T-cell (primary cell): ENCODE measurements around the gene ELMO1. TPM values are rescaled to one million over a fixed set of nuclear protein-coding genes. Genes with fewer than 3 reads are reported as not detected.

Source experiments
- ATAC-seq, 4 experiments: fragments of 200-7000 bp in 3 of 4; fragments of 150-1000 bp in 1 of 4; cut with Tn5 transposase; replicated peaks in 1 of 4; 1 replicate in 3 of 4; 2 replicates in 1 of 4; pipeline ENCODE4 v1.10.0; 2021; ENCODE audit warnings: moderate library complexity in 3 of 4, mild to moderate bottlenecking in 2 of 4, moderate number of reproducible peaks in 1 of 4
- CTCF ChIA-PET, 2 donors: fragments of 300-600 bp; sonication (Branson Sonifier 250); formaldehyde crosslinking; loops; one replicate each; lab custom pipeline; 2022; ENCODE audit warnings: antibody characterized with exemption in 2 of 2; lab: Charles Lee
- POLR2A ChIA-PET, 2 donors: fragments of 300-600 bp; sonication (Branson Sonifier 250); formaldehyde crosslinking; loops; one replicate each; lab custom pipeline; 2022; ENCODE audit warnings: antibody characterized with exemption in 2 of 2; lab: Charles Lee
- DNase-seq, 35 experiments: peaks; one replicate each; pipeline versions ENCODE4 v3.0.0 to v3.0.0-alpha.2; 2013 to 2023
- H3K27ac ChIP-seq: one replicate; pipeline ENCODE4 v1.5.1; 2013; ENCODE audit warnings: low read length
- H3K27me3 ChIP-seq, 2 experiments: replicated peaks in 1 of 2; 1 replicate in 1 of 2; 2 replicates in 1 of 2; pipeline versions ENCODE4 v1.6.1 to v1.7.0; 2013; ENCODE audit warnings: low read length in 1 of 2, mixed read lengths in 1 of 2; ENCODE audit not compliant: control insufficient read depth in 2 of 2, insufficient read depth in 2 of 2; ENCODE audit errors: extremely low read depth in 1 of 2
- H3K36me3 ChIP-seq, 2 donors: 1 replicate in 1 of 2; 2 replicates in 1 of 2; pipeline versions ENCODE4 v1.6.1 to v1.7.0; 2013; ENCODE audit warnings: low read length in 1 of 2; ENCODE audit not compliant: control insufficient read depth in 2 of 2, insufficient read depth in 1 of 2; ENCODE audit errors: extremely low read depth in 1 of 2
- H3K4me1 ChIP-seq, 2 experiments: 1 replicate in 1 of 2; 2 replicates in 1 of 2; pipeline versions ENCODE4 v1.6.1 to v1.7.0; 2013; ENCODE audit warnings: low read length in 2 of 2, mixed read lengths in 1 of 2; ENCODE audit not compliant: insufficient read depth in 2 of 2, control insufficient read depth in 1 of 2; ENCODE audit errors: extremely low read depth in 1 of 2
- H3K4me3 ChIP-seq, 2 donors: 1 replicate in 1 of 2; 2 replicates in 1 of 2; pipeline versions ENCODE4 v1.5.1 to v1.7.0; 2013; ENCODE audit warnings: mild to moderate bottlenecking in 2 of 2, low read length in 1 of 2, moderate library complexity in 1 of 2; ENCODE audit not compliant: control insufficient read depth in 1 of 2; ENCODE audit errors: extremely low read depth in 1 of 2
- H3K9me3 ChIP-seq: 2 replicates; pipeline ENCODE4 v1.7.0; 2013
- H3K27ac Mint-ChIP-seq, 2 donors: one replicate each; pipeline ENCODE4 v1.8.0; 2020 to 2021; ENCODE audit warnings: mild to moderate bottlenecking in 2 of 2, mixed read lengths in 2 of 2
- H3K27me3 Mint-ChIP-seq, 2 donors: one replicate each; pipeline ENCODE4 v1.8.0; 2021 to 2022; ENCODE audit warnings: mixed read lengths in 2 of 2
- H3K36me3 Mint-ChIP-seq: one replicate; pipeline ENCODE4 v1.8.0; 2021; ENCODE audit warnings: mixed read lengths
- H3K4me1 Mint-ChIP-seq, 3 donors: one replicate each; pipeline ENCODE4 v1.8.0; 2020 to 2022; ENCODE audit warnings: mixed read lengths in 3 of 3, mild to moderate bottlenecking in 1 of 3
- H3K4me3 Mint-ChIP-seq, 3 donors: one replicate each; pipeline ENCODE4 v1.8.0; 2020 to 2022; ENCODE audit warnings: mild to moderate bottlenecking in 3 of 3, mixed read lengths in 3 of 3, moderate library complexity in 3 of 3
- H3K9me3 Mint-ChIP-seq, 3 donors: one replicate each; pipeline ENCODE4 v1.8.0; 2020 to 2022; ENCODE audit warnings: mixed read lengths in 3 of 3
- WGBS: methylation state at CpG from one replicate; pipeline ENCODE4 v1.1.5; 2013; ENCODE audit warnings: missing lambda C conversion rate; ENCODE audit not compliant: insufficient coverage; 5-methylcytosine and 5-hydroxymethylcytosine counted together
- total RNA-seq, 35 experiments: library from RNA in 6 of 35; stranded (reverse) in 6 of 35; fragments of 120-200 nt in 1 of 35; gene quantifications; one replicate each; pipeline versions ENCODE4 v1.2.1 to v1.2.4 and lab custom pipeline; 2013 to 2026

Gene ELMO1
- total RNA-seq, 5 donors from 2014 or later (not counting 1 experiment from before 2014, with no cell fraction given) = 101 to 149 (median 113) TPM

GRCh38 chr7:37476428-37476827, 27.8 kb upstream of the ELMO1 start:
- no peaks in the 10 kb centered on the region for H3K36me3 Mint-ChIP-seq
- no peaks in the 10 kb centered on the region for H3K4me1 ChIP-seq
- ChIA-PET CTCF (interaction anchor here in 1 of 2 donors (1.2 kb wide), 1 partner anchor 19 kb away, joined by 6 read pairs; no protein-coding TSS in a partner anchor), POLR2A (interaction anchor here in 1 of 2 donors (0.7 kb wide), 1 partner anchor 1033 kb away, joined by 3 read pairs; no protein-coding TSS in a partner anchor)
- H3K27me3 Mint-ChIP-seq = peaks cover 19% of the 10 kb centered on the region in 2 donors
- DNase-seq (no peak), ATAC-seq (no peak)
- H3K4me3 Mint-ChIP-seq = no peak overlapping the region
- H3K27ac ChIP-seq = no peak overlapping the region
- no peak overlapping the region for H3K4me3 ChIP-seq
- peaks cover 2 to 5% (median 4%) of the 10 kb centered on the region in 3 donors for H3K9me3 Mint-ChIP-seq
- H3K36me3 ChIP-seq = no peaks in the 10 kb centered on the region
- H3K4me1 Mint-ChIP-seq = no peaks in the 10 kb centered on the region
- no peak overlapping the region for H3K27ac Mint-ChIP-seq
- 80% methylated on average over 1 of the region's 1 CpG for WGBS
- H3K27me3 ChIP-seq = peaks cover 0 to 6% of the 10 kb centered on the region in 2 experiments
- no peaks in the 10 kb centered on the region for H3K9me3 ChIP-seq

- Histone ChIP-seq H3K27me3 (peaks cover 0 to 2% of the 10 kb centered on the region in 2 experiments), H3K36me3 (no peaks in the 10 kb centered on the region), H3K27ac (no peak overlapping the region), H3K4me3 (no peak overlapping the region), H3K9me3 (no peaks in the 10 kb centered on the region), H3K4me1 (no peaks in the 10 kb centered on the region)
- ATAC-seq (no peak), DNase-seq (no peak)
- H3K4me3 Mint-ChIP-seq = no peak overlapping the region
- WGBS = no CpG with 5 or more reads among the region's 4 CpGs
- no peak overlapping the region for H3K27ac Mint-ChIP-seq
- POLR2A ChIA-PET = interaction anchor here in 1 of 2 donors (0.5 kb wide), 1 partner anchor 812 kb away, joined by 3 read pairs; no protein-coding TSS in a partner anchor
- H3K27me3 Mint-ChIP-seq = peaks cover 12 to 17% of the 10 kb centered on the region in 2 donors
- H3K4me1 Mint-ChIP-seq = no peaks in the 10 kb centered on the region
- peaks cover 2 to 5% (median 4%) of the 10 kb centered on the region in 3 donors for H3K9me3 Mint-ChIP-seq
- CTCF ChIA-PET = interaction anchor here in 1 of 2 donors (1.2 kb wide), 1 partner anchor 19 kb away, joined by 6 read pairs; no protein-coding TSS in a partner anchor
- H3K36me3 Mint-ChIP-seq = no peaks in the 10 kb centered on the region
Measured at GRCh38 chr7:37475646-37476045, 27.0 kb upstream of the ELMO1 start.

- Histone ChIP-seq H3K36me3 (no peaks in the 10 kb centered on the region), H3K27me3 (no peaks in the 10 kb centered on the region), H3K4me1 (no peaks in the 10 kb centered on the region), H3K4me3 (no peak overlapping the region), H3K9me3 (no peaks in the 10 kb centered on the region), H3K27ac (no peak overlapping the region)
- no peaks in the 10 kb centered on the region for H3K4me1 Mint-ChIP-seq
- peaks cover 0 to 4% (median 0%) of the 10 kb centered on the region in 3 donors for H3K9me3 Mint-ChIP-seq
- H3K4me3 Mint-ChIP-seq = no peak overlapping the region
- ChIA-PET POLR2A (no interaction called here), CTCF (no interaction called here)
- H3K36me3 Mint-ChIP-seq = no peaks in the 10 kb centered on the region
- peaks cover 7 to 16% of the 10 kb centered on the region in 2 donors for H3K27me3 Mint-ChIP-seq
- ATAC-seq (no peak), DNase-seq (no peak)
- 90% methylated on average over 2 of the region's 7 CpGs for WGBS
- H3K27ac Mint-ChIP-seq = no peak overlapping the region
Measured at GRCh38 chr7:37471619-37472018, 23.0 kb upstream of the ELMO1 start.

GRCh38 chr7:37467002-37467401, 18.3 kb upstream of the ELMO1 start:
- ATAC-seq (no peak), DNase-seq (no peak)
- H3K4me1 Mint-ChIP-seq = no peaks in the 10 kb centered on the region
- Histone ChIP-seq H3K4me1 (no peaks in the 10 kb centered on the region), H3K9me3 (no peaks in the 10 kb centered on the region), H3K27ac (no peak overlapping the region), H3K27me3 (no peaks in the 10 kb centered on the region), H3K36me3 (no peaks in the 10 kb centered on the region), H3K4me3 (no peak overlapping the region)
- ChIA-PET POLR2A (interaction anchor here in 1 of 2 donors (0.7 kb wide), 1 partner anchor 1316 kb away, joined by 3 read pairs; no protein-coding TSS in a partner anchor), CTCF (no interaction called here)
- no peak overlapping the region for H3K27ac Mint-ChIP-seq
- H3K36me3 Mint-ChIP-seq = no peaks in the 10 kb centered on the region
- H3K27me3 Mint-ChIP-seq = peaks cover 3 to 13% of the 10 kb centered on the region in 2 donors
- H3K9me3 Mint-ChIP-seq = peaks cover 0 to 4% (median 0%) of the 10 kb centered on the region in 3 donors
- H3K4me3 Mint-ChIP-seq = no peak overlapping the region
- WGBS = 32% methylated on average over 3 of the region's 3 CpGs

- ATAC-seq = no peak
- Histone ChIP-seq H3K36me3 (no peaks in the 10 kb centered on the region), H3K4me1 (no peaks in the 10 kb centered on the region), H3K27ac (no peak overlapping the region), H3K4me3 (no peak overlapping the region), H3K9me3 (no peaks in the 10 kb centered on the region), H3K27me3 (no peaks in the 10 kb centered on the region)
- Mint-ChIP-seq H3K4me3 (no peak overlapping the region), H3K4me1 (no peaks in the 10 kb centered on the region), H3K36me3 (no peaks in the 10 kb centered on the region), H3K27ac (no peak overlapping the region), H3K27me3 (peaks cover 3 to 15% of the 10 kb centered on the region in 2 donors), H3K9me3 (no peaks in the 10 kb centered on the region)
- ChIA-PET CTCF (no interaction called here), POLR2A (no interaction called here)
- DNase-seq = no peak
- no CpG with 5 or more reads among the region's 1 CpG for WGBS
Measured at GRCh38 chr7:37462138-37462537, 13.5 kb upstream of the ELMO1 start.

- Histone ChIP-seq H3K9me3 (no peaks in the 10 kb centered on the region), H3K27me3 (no peaks in the 10 kb centered on the region), H3K27ac (no peak overlapping the region), H3K4me3 (no peak overlapping the region), H3K36me3 (no peaks in the 10 kb centered on the region), H3K4me1 (peaks cover 0 to under 1% of the 10 kb centered on the region in 2 experiments)
- WGBS = 86% methylated on average over 1 of the region's 3 CpGs
- ATAC-seq = no peak
- H3K4me3 Mint-ChIP-seq = no peak overlapping the region
- ChIA-PET CTCF (no interaction called here), POLR2A (interaction anchor here in 1 of 2 donors (0.9 kb wide), 1 partner anchor 29 kb away, joined by 5 read pairs; no protein-coding TSS in a partner anchor)
- H3K27me3 Mint-ChIP-seq = no peaks in the 10 kb centered on the region
- H3K27ac Mint-ChIP-seq = no peak overlapping the region
- H3K9me3 Mint-ChIP-seq = no peaks in the 10 kb centered on the region
- DNase-seq = no peak
- H3K4me1 Mint-ChIP-seq = peaks cover 3 to 5% (median 4%) of the 10 kb centered on the region in 3 donors
- no peaks in the 10 kb centered on the region for H3K36me3 Mint-ChIP-seq
Measured at GRCh38 chr7:37455081-37455480, 6.4 kb upstream of the ELMO1 start.
